H1 (cell line): ENCODE data around the gene FAM167B. TPM values are rescaled to one million over a fixed set of nuclear protein-coding genes. Genes with fewer than 3 reads are reported as not detected.

Experiments used
- CTCF ChIA-PET: fragments of 300-600 bp; sonication (Branson Sonifier 250); formaldehyde crosslinking; loops from one replicate; lab custom pipeline; 2021; ENCODE audit not compliant: partially characterized antibody; lab: Charles Lee
- POLR2A ChIA-PET: fragments of 300-600 bp; sonication (Branson Sonifier 250); formaldehyde crosslinking; loops from one replicate; lab custom pipeline; 2021; ENCODE audit warnings: inconsistent platforms; ENCODE audit not compliant: partially characterized antibody; lab: Charles Lee
- DNase-seq, 2 experiments: peaks; one replicate each; pipeline versions ENCODE4 v3.0.0 to v3.0.0-alpha.2; 2010 to 2022; ENCODE audit warnings: low spot score in 2 of 2, low read depth in 1 of 2, mixed read lengths in 1 of 2
- FAIRE-seq: peaks from 2 replicates; lab custom pipeline; 2011; peaks lifted over from hg19 to GRCh38; lab: Jason Lieb, UNC
- H2AFZ ChIP-seq: 2 replicates; pipeline ENCODE4 v1.8.1; 2012; ENCODE audit warnings: low read length, inconsistent platforms
- H2AK5ac ChIP-seq: 2 replicates; pipeline ENCODE4 v1.6.1; 2013; ENCODE audit warnings: low read depth, low read length
- H2BK120ac ChIP-seq: replicated peaks from 2 replicates; pipeline ENCODE3; 2013; ENCODE audit warnings: low read depth, low read length, inconsistent platforms
- H2BK12ac ChIP-seq: 2 replicates; pipeline ENCODE4 v1.6.1; 2013; ENCODE audit warnings: low read depth, low read length
- H2BK15ac ChIP-seq: 2 replicates; pipeline ENCODE4 v1.6.1; 2013; ENCODE audit warnings: low read length
- H2BK20ac ChIP-seq: 2 replicates; pipeline ENCODE4 v1.6.1; 2013; ENCODE audit warnings: low read length
- H2BK5ac ChIP-seq: 2 replicates; pipeline ENCODE4 v1.6.1; 2013; ENCODE audit warnings: low read depth, low read length
- H3K14ac ChIP-seq: 2 replicates; pipeline ENCODE4 v1.6.1; 2013; ENCODE audit warnings: inconsistent platforms; ENCODE audit not compliant: insufficient read length
- H3K18ac ChIP-seq: 2 replicates; pipeline ENCODE4 v1.6.1; 2013; ENCODE audit warnings: low read length; ENCODE audit errors: extremely low read depth
- H3K23ac ChIP-seq: 2 replicates; pipeline ENCODE4 v1.6.1; 2013; ENCODE audit warnings: inconsistent platforms; ENCODE audit not compliant: insufficient read length
- H3K23me2 ChIP-seq: 2 replicates; pipeline ENCODE4 v1.6.1; 2013; ENCODE audit warnings: low read depth, low read length
- H3K27ac ChIP-seq: 2 replicates; pipeline ENCODE4 v1.6.1; 2011; ENCODE audit warnings: low read depth, low read length, inconsistent platforms
- H3K27me3 ChIP-seq, 4 experiments: replicated peaks in 1 of 4; 1 replicate in 1 of 4; 2 replicates in 3 of 4; pipeline versions ENCODE4 v1.6.1 to v1.8.1; 2011 to 2013; ENCODE audit warnings: low read length in 3 of 4, mild to moderate bottlenecking in 3 of 4, inconsistent platforms in 2 of 4, mixed read lengths in 2 of 4, moderate library complexity in 1 of 4; ENCODE audit not compliant: control insufficient read depth in 3 of 4, insufficient read depth in 3 of 4; ENCODE audit errors: extremely low read depth in 1 of 4
- H3K36me3 ChIP-seq, 4 experiments: 2 replicates each; pipeline versions ENCODE4 v1.6.1 to v1.8.1; 2011 to 2013; ENCODE audit warnings: mild to moderate bottlenecking in 4 of 4, low read length in 3 of 4, moderate library complexity in 2 of 4, control low read depth in 1 of 4, inconsistent platforms in 1 of 4; ENCODE audit not compliant: insufficient read depth in 4 of 4, control insufficient read depth in 2 of 4
- H3K4ac ChIP-seq: replicated peaks from 2 replicates; pipeline ENCODE3; 2013; ENCODE audit warnings: low read length, low read depth, mixed read lengths, inconsistent platforms; ENCODE audit not compliant: insufficient read length
- H3K4me1 ChIP-seq, 4 experiments: replicated peaks in 1 of 4; 1 replicate in 1 of 4; 2 replicates in 3 of 4; pipeline versions ENCODE4 v1.6.1 to v1.8.1; 2011 to 2013; ENCODE audit warnings: low read length in 3 of 4, inconsistent platforms in 2 of 4, mixed read lengths in 1 of 4; ENCODE audit not compliant: insufficient read depth in 4 of 4, control insufficient read depth in 3 of 4
- H3K4me2 ChIP-seq, 2 experiments: 2 replicates each; pipeline versions ENCODE4 v1.6.1 to v1.8.1; 2011 to 2013; ENCODE audit warnings: low read depth in 2 of 2, low read length in 2 of 2, control low read depth in 1 of 2, inconsistent platforms in 1 of 2, mild to moderate bottlenecking in 1 of 2; ENCODE audit not compliant: insufficient read depth in 1 of 2
- H3K4me3 ChIP-seq, 4 experiments: fragments of 200-600, 300-600 bp in 1 of 4; sonication (generic), shearing (Covaris generic), sonication (Bioruptor Twin) in 1 of 4; 2 replicates each; pipeline versions ENCODE4 v1.5.1 to v1.8.1; 2011 to 2016; ENCODE audit warnings: low read length in 4 of 4, low read depth in 3 of 4, control low read depth in 2 of 4, inconsistent platforms in 2 of 4, mild to moderate bottlenecking in 2 of 4, mixed read lengths in 1 of 4, moderate library complexity in 1 of 4; ENCODE audit not compliant: insufficient read depth in 2 of 4; ENCODE audit errors: extremely low read depth in 1 of 4
- H3K56ac ChIP-seq: replicated peaks from 2 replicates; pipeline ENCODE3; 2013; ENCODE audit warnings: low read depth, mild to moderate bottlenecking, mixed read lengths, low read length, inconsistent platforms; ENCODE audit not compliant: insufficient read length
- H3K79me1 ChIP-seq: 2 replicates; pipeline ENCODE4 v1.6.1; 2013; ENCODE audit warnings: low read depth, low read length, control low read depth
- H3K79me2 ChIP-seq, 2 experiments: 2 replicates each; pipeline versions ENCODE4 v1.6.1 to v1.8.1; 2012 to 2013; ENCODE audit warnings: low read length in 2 of 2, mild to moderate bottlenecking in 2 of 2, inconsistent platforms in 1 of 2; ENCODE audit not compliant: insufficient read depth in 2 of 2, control insufficient read depth in 1 of 2
- H3K9ac ChIP-seq, 4 experiments: replicated peaks in 1 of 4; 1 replicate in 1 of 4; 2 replicates in 3 of 4; pipeline versions ENCODE4 v1.6.1 to v1.8.1; 2011 to 2013; ENCODE audit warnings: low read depth in 3 of 4, low read length in 3 of 4, control low read depth in 2 of 4, mild to moderate bottlenecking in 2 of 4, moderate library complexity in 2 of 4, inconsistent platforms in 1 of 4; ENCODE audit errors: extremely low read depth in 1 of 4
- H3K9me3 ChIP-seq, 2 experiments: 2 replicates each; pipeline versions ENCODE4 v1.6.1 to v1.8.1; 2012 to 2013; ENCODE audit warnings: mild to moderate bottlenecking in 2 of 2, moderate library complexity in 2 of 2, control low read depth in 1 of 2, inconsistent platforms in 1 of 2, low read depth in 1 of 2, low read length in 1 of 2, mixed read lengths in 1 of 2; ENCODE audit not compliant: insufficient read depth in 2 of 2
- H4K20me1 ChIP-seq, 2 experiments: replicated peaks in 1 of 2; 2 replicates each; pipeline versions ENCODE3 to v1.8.1; 2011 to 2013; ENCODE audit warnings: inconsistent platforms in 2 of 2, low read length in 2 of 2, mild to moderate bottlenecking in 1 of 2; ENCODE audit not compliant: insufficient read depth in 2 of 2, control insufficient read depth in 1 of 2
- H4K5ac ChIP-seq: 2 replicates; pipeline ENCODE4 v1.6.1; 2013; ENCODE audit warnings: low read length, low read depth, mixed read lengths, inconsistent platforms; ENCODE audit not compliant: insufficient read length
- H4K8ac ChIP-seq: 2 replicates; pipeline ENCODE4 v1.8.0; 2013; ENCODE audit warnings: mild to moderate bottlenecking, moderate library complexity, low read length, inconsistent platforms; ENCODE audit not compliant: insufficient read depth; ENCODE audit errors: extremely low read depth
- H4K91ac ChIP-seq: replicated peaks from 2 replicates; pipeline ENCODE3; 2013; ENCODE audit warnings: low read length, mixed read lengths, inconsistent platforms; ENCODE audit not compliant: insufficient read length
- POU5F1 ChIP-seq: IDR thresholded peaks from 2 replicates; pipeline ENCODE4 v1.6.1; 2011; ENCODE audit warnings: low read depth, mild to moderate bottlenecking, low read length, moderate library complexity
- WGBS, 2 experiments: shearing (Covaris generic) in 1 of 2; methylation state at CpG; one replicate each; pipeline versions ENCODE4 v1.1.6 to v1.1.7; 2013 to 2015; ENCODE audit warnings: low lambda C conversion rate in 2 of 2, mixed read lengths in 2 of 2, inconsistent platforms in 1 of 2, low coverage in 1 of 2, missing lambda C conversion rate in 1 of 2; ENCODE audit not compliant: insufficient replicate concordance in 2 of 2, insufficient coverage in 1 of 2, insufficient read length in 1 of 2; ENCODE audit errors: extremely low coverage in 1 of 2, missing lambda C conversion rate in 1 of 2; 5-methylcytosine and 5-hydroxymethylcytosine counted together
- polyA plus RNA-seq, 7 experiments: library from polyadenylated mRNA; depleted of rRNA in 3 of 7; stranded (reverse) in 5 of 7; unstranded in 2 of 7; fragments of >200 nt in 5 of 7; fragments of 200-250 nt in 2 of 7; gene quantifications; 1 replicate in 5 of 7; 2 replicates in 1 of 7; 4 replicates in 1 of 7; pipeline versions ENCODE4 v1.2.1 to v1.2.3, GENCODE V29; 2011 to 2013; ENCODE audit warnings: missing spikeins in 2 of 7, mixed read lengths in 2 of 7
- total RNA-seq: library from RNA; stranded (reverse); fragmentation: NEBNext Ultra II Directional; extraction: Animal tissue kit (Norgen Biotek cat#: 25700); gene quantifications from 2 replicates; pipeline ENCODE4 v1.2.1, GENCODE V29; 2021

FAM167B gene
- total and polyA plus RNA-seq, 2 of the 8 experiments (the other 6 are each of a cell fraction or from before 2014, with no cell fraction given) = 2.8 to 3.9 TPM

GRCh38 chr1:32232558-32233304 lies 14.3 kb upstream of the FAM167B start:
- no peak overlapping the region for H3K27ac ChIP-seq
- no peak overlapping the region for H3K9ac ChIP-seq
- no peak overlapping the region for H3K56ac ChIP-seq
- no peaks in the 10 kb centered on the region for H3K27me3 ChIP-seq
- ChIA-PET CTCF (interaction anchor here (0.8 to 1.8 kb wide), 3 partner anchors 10 to 22 kb away, joined by 3 to 4 read pairs (median 4); no protein-coding TSS in a partner anchor), POLR2A (interaction anchor here (1.0 to 2.0 kb wide), 8 partner anchors 10 to 100 kb away, joined by 3 to 12 read pairs (median 4); partner anchors contain the start of genes EIF3I and TMEM234)
- no peak overlapping the region for H2AK5ac ChIP-seq
- no peak overlapping the region; the same call in 1 of the 2 replicates for H3K18ac ChIP-seq
- no peak overlapping the region for H2BK15ac ChIP-seq
- H4K91ac ChIP-seq = no peak overlapping the region
- H4K5ac ChIP-seq = no peak overlapping the region
- H3K9me3 ChIP-seq = no peaks in the 10 kb centered on the region
- H3K36me3 ChIP-seq = peaks cover 20 to 51% (median 42%) of the 10 kb centered on the region in 4 experiments
- no peak overlapping the region for H3K23ac ChIP-seq
- 90% methylated on average over 8 of the region's 8 CpGs; no CpG with 5 or more reads in 1 of the 2 experiments for WGBS, 2 experiments
- peaks cover 2% of the 10 kb centered on the region; the same call in 1 of the 2 replicates for H3K79me1 ChIP-seq
- H3K4ac ChIP-seq = no peak overlapping the region
- H3K4me1 ChIP-seq = no peaks in the 10 kb centered on the region
- no peak overlapping the region for H4K8ac ChIP-seq
- no peak overlapping the region for H2AFZ ChIP-seq
- no peaks in the 10 kb centered on the region for H3K79me2 ChIP-seq
- H3K23me2 ChIP-seq = no peaks in the 10 kb centered on the region
- no peak for FAIRE-seq
- no peak overlapping the region for H3K4me3 ChIP-seq
- TF ChIP-seq POU5F1 = no peak
- peaks cover 0 to 9% of the 10 kb centered on the region in 2 experiments for H4K20me1 ChIP-seq
- DNase-seq = no peak
- H2BK20ac ChIP-seq = no peak overlapping the region
- H3K14ac ChIP-seq = no peak overlapping the region
- H2BK120ac ChIP-seq = no peak overlapping the region
- H3K4me2 ChIP-seq = no peak overlapping the region
- H2BK12ac ChIP-seq = no peak overlapping the region
- H2BK5ac ChIP-seq = no peak overlapping the region
